ENCODE measurements around the gene DENND2A. TPM values are rescaled to one million over a fixed set of nuclear protein-coding genes. Genes with fewer than 3 reads are reported as not detected.

The DENND2A gene
- total RNA-seq, 1 experiment from 2014 or later: 7.3 TPM

DNA sequence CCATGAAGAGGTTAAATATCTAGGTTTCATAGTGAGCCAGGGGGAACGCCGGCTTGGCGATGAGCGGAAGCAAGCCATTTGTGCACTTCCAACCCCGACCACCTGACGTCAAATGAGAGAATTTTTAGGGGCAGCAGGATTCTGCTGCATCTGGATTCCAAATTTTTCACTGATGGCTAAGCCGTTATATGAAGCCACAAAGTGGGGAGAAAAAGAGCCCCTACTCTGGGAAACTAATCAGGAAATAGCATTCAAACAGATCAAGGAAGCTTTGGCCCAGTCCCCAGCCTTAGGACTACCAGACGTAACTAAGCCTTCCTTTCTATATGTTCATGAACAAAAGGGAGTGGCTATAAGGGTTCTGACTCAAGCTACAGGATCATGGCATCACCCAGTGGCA, 19.2 kb upstream of the DENND2A start:
- H2BK15ac ChIP-seq (ENCODE audit: low read depth, low read length): no peak overlapping the region
- H4K8ac ChIP-seq (replicated peaks; ENCODE audit: insufficient read length, low read depth, low read length): no peak overlapping the region
- no peak for TF ChIP-seq CTCF (conservative IDR thresholded peaks at IDR 0.05)
- no peak overlapping the region for H3K9ac ChIP-seq (ENCODE audit: extremely low read depth, insufficient read length, low read length)
- no peak overlapping the region for H4K91ac ChIP-seq (ENCODE audit: insufficient read length, low read depth, low read length)
- Mint-ChIP-seq H3K4me3 (no peak overlapping the region), H3K4me1 (peaks cover 6 to 12% of the 10 kb centered on the region in 2 experiments; a peak in 3 of 4 replicates), H3K9me3 (peaks cover 2 to 3% of the 10 kb centered on the region in 2 experiments; a peak in 2 of 5 replicates), H3K27me3 (ENCODE audit: low read depth) (peaks cover 5% of the 10 kb centered on the region; the same call in 1 of the 2 replicates), H3K36me3 (ENCODE audit: insufficient read depth in 1 of 3, low read depth in 3 of 3) (no peaks in the 10 kb centered on the region), H3K27ac (no peak overlapping the region)
- H3K18ac ChIP-seq (ENCODE audit: insufficient read length, low read depth, low read length): no peak overlapping the region
- no peaks in the 10 kb centered on the region for H3K27me3 ChIP-seq (ENCODE audit: insufficient read depth, low read length)
- H3T11ph ChIP-seq (ENCODE audit: low read length): no peak overlapping the region
- H3K23ac ChIP-seq (ENCODE audit: insufficient read length, low read depth, low read length): no peak overlapping the region
- no peak overlapping the region for H3K14ac ChIP-seq (ENCODE audit: insufficient read depth, low read length)
- no peak overlapping the region for H2BK120ac ChIP-seq (ENCODE audit: low read depth, low read length, poor library complexity, severe bottlenecking)
- no peaks in the 10 kb centered on the region for H3K9me3 ChIP-seq (ENCODE audit: control insufficient read depth, low read depth, low read length)
- H2AK5ac ChIP-seq (ENCODE audit: insufficient read length, low read length): no peak overlapping the region
- H2BK12ac ChIP-seq (ENCODE audit: insufficient read length, low read depth, low read length): no peak overlapping the region
- H4K20me1 ChIP-seq (ENCODE audit: control insufficient read depth, insufficient read depth, insufficient read length): no peaks in the 10 kb centered on the region
- no peak overlapping the region for H3K4ac ChIP-seq (ENCODE audit: low read depth, low read length)
- WGBS (ENCODE audit: extremely low coverage, insufficient read length, low lambda C conversion rate): no CpG with 5 or more reads among the region's 8 CpGs
- no peaks in the 10 kb centered on the region for H3K79me1 ChIP-seq (ENCODE audit: insufficient read depth, low read depth, low read length, poor library complexity, severe bottlenecking)
- no peaks in the 10 kb centered on the region for H3K79me2 ChIP-seq (ENCODE audit: insufficient read depth, low read length)
- no peak overlapping the region for H2BK20ac ChIP-seq (ENCODE audit: low read depth, low read length, poor library complexity, severe bottlenecking)
- no peak overlapping the region for H2AFZ ChIP-seq (ENCODE audit: low read length)
- no peak overlapping the region for H3K27ac ChIP-seq (ENCODE audit: insufficient read length, low read depth, low read length)
- no peak overlapping the region for H2BK5ac ChIP-seq (ENCODE audit: insufficient read length, low read length)
- H4K5ac ChIP-seq (ENCODE audit: insufficient read length, low read depth, low read length): no peak overlapping the region
- H3K4me2 ChIP-seq (ENCODE audit: insufficient read depth, insufficient read length, low read length): no peak overlapping the region
- no peak overlapping the region for H3K56ac ChIP-seq (ENCODE audit: insufficient read length, low read depth, low read length)
- no peaks in the 10 kb centered on the region for H3K23me2 ChIP-seq (ENCODE audit: insufficient read length, low read depth, low read length, poor library complexity, severe bottlenecking)
- no peak for DNase-seq
- H3K4me1 ChIP-seq (ENCODE audit: insufficient read depth, low read length): peaks cover 2% of the 10 kb centered on the region; the same call in 1 of the 2 replicates
